IMR-90 (cell line): ENCODE data around the gene TLCD1. TPM values are rescaled to one million over a fixed set of nuclear protein-coding genes. Genes with fewer than 3 reads are reported as not detected.

ENCODE experiments used
- ATAC-seq: fragments of 200-7000 bp; cut with Tn5 transposase; 2 replicates; pipeline ENCODE4 v1.9.1; 2020; ENCODE audit warnings: low read depth, mild to moderate bottlenecking, moderate library complexity
- BruUV-seq: library from RNA; stranded (reverse); fragments of 400-500 nt; replicated peaks from 2 replicates; lab custom pipeline; 2021; lab: Mats Ljungman, UMichigan
- CTCF ChIA-PET: fragments of 300-600 bp; formaldehyde crosslinking; extraction: SDS; loops from one replicate; lab custom pipeline; 2021; ENCODE audit warnings: antibody characterized with exemption; lab: Yijun Ruan, JAX
- POLR2A ChIA-PET: fragments of 300-600 bp; sonication (Branson Sonifier 250); formaldehyde crosslinking; loops from one replicate; lab custom pipeline; 2022; ENCODE audit warnings: antibody characterized with exemption; ENCODE audit not compliant: unreplicated experiment; lab: Charles Lee
- DNase-seq: peaks from one replicate; pipeline ENCODE4 v3.0.0; 2013
- H2AFZ ChIP-seq: replicated peaks from 2 replicates; pipeline ENCODE3; 2013; ENCODE audit warnings: low read length, mild to moderate bottlenecking; ENCODE audit not compliant: poor library complexity
- H2AK5ac ChIP-seq: 2 replicates; pipeline ENCODE4 v1.6.1; 2013; ENCODE audit warnings: low read depth, low read length, inconsistent platforms
- H2AK9ac ChIP-seq: replicated peaks from 2 replicates; pipeline ENCODE3; 2013; ENCODE audit warnings: mild to moderate bottlenecking, low read depth, low read length, moderate library complexity; ENCODE audit not compliant: poor library complexity
- H2BK120ac ChIP-seq: 2 replicates; pipeline ENCODE4 v1.6.1; 2013; ENCODE audit warnings: low read depth, low read length, inconsistent platforms
- H2BK15ac ChIP-seq: 3 replicates; pipeline ENCODE4 v1.6.1; 2013; ENCODE audit warnings: low read depth, low read length, inconsistent platforms
- H2BK20ac ChIP-seq: 2 replicates; pipeline ENCODE4 v1.6.1; 2013; ENCODE audit warnings: low read depth, mild to moderate bottlenecking, inconsistent platforms, low read length, moderate library complexity
- H2BK5ac ChIP-seq: 2 replicates; pipeline ENCODE4 v1.6.1; 2013; ENCODE audit warnings: mild to moderate bottlenecking, low read depth, low read length, inconsistent platforms; ENCODE audit not compliant: poor library complexity, severe bottlenecking
- H3K14ac ChIP-seq: replicated peaks from 2 replicates; pipeline ENCODE4 v1.6.1; 2013; ENCODE audit warnings: low read depth, low read length, inconsistent platforms
- H3K18ac ChIP-seq: 2 replicates; pipeline ENCODE4 v1.6.1; 2013; ENCODE audit warnings: low read depth, low read length, control low read depth
- H3K23ac ChIP-seq: 2 replicates; pipeline ENCODE4 v1.6.1; 2013; ENCODE audit warnings: low read depth, low read length, inconsistent platforms
- H3K27ac ChIP-seq: 2 replicates; pipeline ENCODE4 v1.5.1; 2013; ENCODE audit warnings: mild to moderate bottlenecking, control low read depth, low read length; ENCODE audit not compliant: insufficient read depth
- H3K27me3 ChIP-seq: 2 replicates; pipeline ENCODE4 v1.6.1; 2013; ENCODE audit warnings: low read length; ENCODE audit not compliant: control insufficient read depth, insufficient read depth
- H3K36me3 ChIP-seq: 2 replicates; pipeline ENCODE4 v1.6.1; 2013; ENCODE audit warnings: low read length, mixed read lengths; ENCODE audit not compliant: control insufficient read depth, insufficient read depth
- H3K4ac ChIP-seq: 2 replicates; pipeline ENCODE4 v1.6.1; 2013; ENCODE audit warnings: low read depth, low read length, inconsistent platforms
- H3K4me1 ChIP-seq: 2 replicates; pipeline ENCODE4 v1.6.1; 2013; ENCODE audit warnings: low read length, mixed read lengths; ENCODE audit not compliant: control insufficient read depth, insufficient read depth
- H3K4me2 ChIP-seq: 2 replicates; pipeline ENCODE4 v1.6.1; 2013; ENCODE audit warnings: low read depth, mild to moderate bottlenecking, control low read depth, low read length, moderate library complexity
- H3K4me3 ChIP-seq: 2 replicates; pipeline ENCODE4 v1.5.1; 2013; ENCODE audit warnings: low read depth, mild to moderate bottlenecking, control low read depth, low read length, moderate library complexity; ENCODE audit not compliant: insufficient read depth
- H3K56ac ChIP-seq: 2 replicates; pipeline ENCODE4 v1.6.1; 2013; ENCODE audit warnings: low read length, inconsistent platforms; ENCODE audit not compliant: insufficient read depth; ENCODE audit errors: extremely low read depth
- H3K79me1 ChIP-seq, 2 experiments: 2 replicates each; pipeline ENCODE4 v1.6.1; 2013; ENCODE audit warnings: low read length in 2 of 2, inconsistent platforms in 1 of 2, low read depth in 1 of 2
- H3K9ac ChIP-seq: 2 replicates; pipeline ENCODE4 v1.6.1; 2013; ENCODE audit warnings: low read depth, low read length, control low read depth
- H3K9me1 ChIP-seq: 2 replicates; pipeline ENCODE4 v1.6.1; 2013; ENCODE audit warnings: low read length, inconsistent platforms; ENCODE audit not compliant: insufficient read depth
- H3K9me3 ChIP-seq: 2 replicates; pipeline ENCODE4 v1.6.1; 2013; ENCODE audit warnings: low read length; ENCODE audit not compliant: control insufficient read depth, insufficient read depth
- H4K20me1 ChIP-seq: 2 replicates; pipeline ENCODE4 v1.6.1; 2013; ENCODE audit warnings: low read length, inconsistent platforms; ENCODE audit not compliant: insufficient read depth
- H4K5ac ChIP-seq: 2 replicates; pipeline ENCODE4 v1.6.1; 2013; ENCODE audit warnings: mild to moderate bottlenecking, low read depth, low read length, control low read depth
- H4K8ac ChIP-seq, 2 experiments: 2 replicates each; pipeline ENCODE4 v1.6.1; 2013; ENCODE audit warnings: low read depth in 2 of 2, low read length in 2 of 2, control low read depth in 1 of 2, inconsistent platforms in 1 of 2
- H4K91ac ChIP-seq: 2 replicates; pipeline ENCODE4 v1.6.1; 2013; ENCODE audit warnings: low read depth, low read length, inconsistent platforms; ENCODE audit not compliant: insufficient read depth
- BHLHE40 ChIP-seq: fragments of 150-350 bp; IDR thresholded peaks from 2 replicates; pipeline ENCODE4 v1.6.1; 2016; ENCODE audit warnings: mild to moderate bottlenecking, low read depth, low read length
- CEBPB ChIP-seq: IDR thresholded peaks from 2 replicates; pipeline ENCODE4 v1.6.1; 2012; ENCODE audit warnings: low read depth, low read length, improper control_type of control experiment
- CHD1 ChIP-seq: IDR thresholded peaks from 2 replicates; pipeline ENCODE4 v1.6.1; 2012; ENCODE audit warnings: low read depth, low read length, improper control_type of control experiment
- ELK1 ChIP-seq: fragments of 150-350 bp; IDR thresholded peaks from 2 replicates; pipeline ENCODE4 v1.6.1; 2016; ENCODE audit warnings: low read depth, mild to moderate bottlenecking, low read length, moderate library complexity, borderline replicate concordance
- FOS ChIP-seq: fragments of 150-350 bp; IDR thresholded peaks from 2 replicates; pipeline ENCODE4 v1.6.1; 2016; ENCODE audit warnings: low read depth, low read length
- MAFK ChIP-seq: IDR thresholded peaks from 2 replicates; pipeline ENCODE4 v1.6.1; 2012; ENCODE audit warnings: low read depth, low read length, improper control_type of control experiment
- MAZ ChIP-seq: IDR thresholded peaks from 2 replicates; pipeline ENCODE4 v1.6.1; 2012; ENCODE audit warnings: low read depth, mild to moderate bottlenecking, low read length, improper control_type of control experiment, moderate library complexity, borderline replicate concordance
- MXI1 ChIP-seq: IDR thresholded peaks from 2 replicates; pipeline ENCODE4 v1.6.1; 2012; ENCODE audit warnings: low read depth, mild to moderate bottlenecking, low read length, moderate library complexity, borderline replicate concordance
- NFE2L2 ChIP-seq: fragments of 150-350 bp; IDR thresholded peaks from 2 replicates; pipeline ENCODE4 v1.6.1; 2016; ENCODE audit warnings: low read depth, mild to moderate bottlenecking, low read length
- RAD21 ChIP-seq: IDR thresholded peaks from 2 replicates; pipeline ENCODE4 v1.6.1; 2012; ENCODE audit warnings: low read length, improper control_type of control experiment
- RCOR1 ChIP-seq: IDR thresholded peaks from 2 replicates; pipeline ENCODE4 v1.6.1; 2012; ENCODE audit warnings: mild to moderate bottlenecking, low read length, improper control_type of control experiment; ENCODE audit not compliant: insufficient replicate concordance
- RFX5 ChIP-seq: IDR thresholded peaks from 2 replicates; pipeline ENCODE4 v1.8.0; 2012; ENCODE audit warnings: low read depth, mild to moderate bottlenecking, low read length, moderate library complexity
- USF2 ChIP-seq: fragments of 150-350 bp; IDR thresholded peaks from 2 replicates; pipeline ENCODE4 v1.6.1; 2017; ENCODE audit warnings: mild to moderate bottlenecking, antibody characterized with exemption, low read length, low read depth
- WGBS, 2 experiments: methylation state at CpG; one replicate each; pipeline versions ENCODE4 v1.1.5 to v1.1.7; 2013; ENCODE audit warnings: missing lambda C conversion rate in 2 of 2; ENCODE audit not compliant: insufficient read length in 1 of 2; ENCODE audit errors: extremely low coverage in 2 of 2; 5-methylcytosine and 5-hydroxymethylcytosine counted together
- dilution Hi-C: fragments of 300-500 bp; cut with HindIII; formaldehyde crosslinking; loops from one replicate; pipeline ENCODE4 v1.14.3; 2018; ENCODE audit warnings: low sequenced_read_pairs; ENCODE audit not compliant: unreplicated experiment
- in situ Hi-C: fragments of 300-500 bp; cut with MboI; formaldehyde crosslinking; loops from 3 replicates; pipeline ENCODE4 v1.14.3; 2019; ENCODE audit warnings: low sequenced_read_pairs, inconsistent platforms, mixed read lengths
- intact Hi-C: fragments of 100-400 bp; cut with micrococcal nuclease; formaldehyde crosslinking; loops from 2 replicates; pipeline ENCODE4 v1.10.0; 2022
- polyA plus RNA-seq, 3 experiments: library from polyadenylated mRNA; depleted of rRNA; stranded (reverse); fragments of >200 nt; gene quantifications; 2 replicates each; pipeline ENCODE4 v1.2.3, GENCODE V29; 2012; ENCODE audit warnings: low replicate concordance in 1 of 3
- total RNA-seq: library from RNA; depleted of rRNA; stranded (reverse); fragments of >200 nt; gene quantifications from 2 replicates; pipeline ENCODE4 v1.2.3, GENCODE V29; 2012
- TF ChIP-seq, protein P1 (sequence below): conservative IDR thresholded peaks from 2 replicates; pipeline ENCODE4 v1.5.1; 2012; ENCODE audit warnings: mild to moderate bottlenecking, low read depth, low read length, improper control_type of control experiment

The TLCD1 gene
- total and polyA plus RNA-seq, 2 of the 4 experiments (the other 2 are of a cell fraction), result 3.6 to 9.3 TPM

GRCh38 chr17:28737770-28738679, 12.0 kb upstream of the TLCD1 start:
- intact Hi-C loops, result no loop called here
- H2BK120ac ChIP-seq, result no peak overlapping the region
- no peak overlapping the region for H3K14ac ChIP-seq
- no peaks in the 10 kb centered on the region for H3K27me3 ChIP-seq
- ChIA-PET CTCF (no interaction called here), POLR2A (no interaction called here)
- H3K4me2 ChIP-seq, result no peak overlapping the region
- H2BK15ac ChIP-seq, result no peak overlapping the region
- H4K91ac ChIP-seq, result no peak overlapping the region
- no peak overlapping the region for H3K27ac ChIP-seq
- BruUV-seq, result no TSS peak
- H4K5ac ChIP-seq, result no peak overlapping the region
- no peak for DNase-seq
- no peaks in the 10 kb centered on the region for H3K36me3 ChIP-seq
- peaks cover 5% of the 10 kb centered on the region; the same call in 1 of the 2 replicates for H3K4me1 ChIP-seq
- no peak overlapping the region for H3K4me3 ChIP-seq
- H3K79me1 ChIP-seq, result peaks cover 0 to 12% of the 10 kb centered on the region in 2 experiments; a peak in 1 of 4 replicates
- H3K18ac ChIP-seq, result no peak overlapping the region
- H4K20me1 ChIP-seq, result no peaks in the 10 kb centered on the region; the same call in 1 of the 2 replicates
- 0 out of 2 replicates have a peak, but pooled peaks cover 9% of the 10 kb centered on the region for H3K9me1 ChIP-seq
- H2AFZ ChIP-seq, result peak overlapping the region; percentile 43
- H3K9ac ChIP-seq, result no peak overlapping the region
- H2AK9ac ChIP-seq, result no peak overlapping the region
- in situ Hi-C loops, result loop anchor here (10.0 kb wide), 1 partner anchor 367 kb away; no protein-coding TSS in a partner anchor
- 81% methylated on average over 5 of the region's 22 CpGs; no CpG with 5 or more reads in 1 of the 2 experiments for WGBS, 2 experiments
- H2BK20ac ChIP-seq, result no peak overlapping the region
- no peak overlapping the region for H3K56ac ChIP-seq
- H2AK5ac ChIP-seq, result no peak overlapping the region
- dilution Hi-C loops, result no loop called here
- no peak overlapping the region for H2BK5ac ChIP-seq
- no peaks in the 10 kb centered on the region for H3K9me3 ChIP-seq
- H4K8ac ChIP-seq, result no peak overlapping the region
- H3K23ac ChIP-seq, result no peak overlapping the region
- no peak overlapping the region for H3K4ac ChIP-seq
- no peak for ATAC-seq
- TF ChIP-seq RFX5, result no peak
- TF ChIP-seq RCOR1, result no peak
- no peak for TF ChIP-seq MXI1
- no peak for TF ChIP-seq CHD1
- TF ChIP-seq MAZ, result no peak
- no peak for TF ChIP-seq RAD21
- TF ChIP-seq FOS, result no peak
- TF ChIP-seq USF2, result no peak
- no peak for TF ChIP-seq NFE2L2
- no peak for TF ChIP-seq CEBPB
- no peak for TF ChIP-seq BHLHE40
- no peak for TF ChIP-seq MAFK
- TF ChIP-seq, protein P1, sequence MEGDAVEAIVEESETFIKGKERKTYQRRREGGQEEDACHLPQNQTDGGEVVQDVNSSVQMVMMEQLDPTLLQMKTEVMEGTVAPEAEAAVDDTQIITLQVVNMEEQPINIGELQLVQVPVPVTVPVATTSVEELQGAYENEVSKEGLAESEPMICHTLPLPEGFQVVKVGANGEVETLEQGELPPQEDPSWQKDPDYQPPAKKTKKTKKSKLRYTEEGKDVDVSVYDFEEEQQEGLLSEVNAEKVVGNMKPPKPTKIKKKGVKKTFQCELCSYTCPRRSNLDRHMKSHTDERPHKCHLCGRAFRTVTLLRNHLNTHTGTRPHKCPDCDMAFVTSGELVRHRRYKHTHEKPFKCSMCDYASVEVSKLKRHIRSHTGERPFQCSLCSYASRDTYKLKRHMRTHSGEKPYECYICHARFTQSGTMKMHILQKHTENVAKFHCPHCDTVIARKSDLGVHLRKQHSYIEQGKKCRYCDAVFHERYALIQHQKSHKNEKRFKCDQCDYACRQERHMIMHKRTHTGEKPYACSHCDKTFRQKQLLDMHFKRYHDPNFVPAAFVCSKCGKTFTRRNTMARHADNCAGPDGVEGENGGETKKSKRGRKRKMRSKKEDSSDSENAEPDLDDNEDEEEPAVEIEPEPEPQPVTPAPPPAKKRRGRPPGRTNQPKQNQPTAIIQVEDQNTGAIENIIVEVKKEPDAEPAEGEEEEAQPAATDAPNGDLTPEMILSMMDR, result no peak
- no peak for TF ChIP-seq ELK1
